ENCODE data around the gene NKD2.

NKD2 gene

GRCh38 chr5:1014781-1015221, 6.2 kb downstream of the NKD2 start:
- Histone ChIP-seq H4K12ac (ENCODE audit: low read depth, low read length) (no peak overlapping the region), H2AFZ (ENCODE audit: insufficient read depth, low read length, poor library complexity) (no peak overlapping the region), H2BK12ac (ENCODE audit: low read length) (no peak overlapping the region), H3K27ac (ENCODE audit: low read depth, low read length) (no peak overlapping the region), H2BK5ac (ENCODE audit: low read depth, low read length, poor library complexity) (no peak overlapping the region), H4K8ac (ENCODE audit: low read depth, low read length) (no peak overlapping the region), H3K4me1 (ENCODE audit: control insufficient read depth in 1 of 2, insufficient read depth in 2 of 2, low read length in 2 of 2) (peaks cover 0 to 2% of the 10 kb centered on the region in 2 experiments), H2BK120ac (ENCODE audit: insufficient read depth, low read length, poor library complexity) (no peak overlapping the region), H3K18ac (ENCODE audit: low read length) (no peak overlapping the region), H3K23ac (ENCODE audit: low read length) (no peak overlapping the region), H3K9me3 (ENCODE audit: insufficient read depth, low read depth, low read length) (no peaks in the 10 kb centered on the region), H3K9ac (ENCODE audit: low read length) (no peak overlapping the region), H3K79me2 (ENCODE audit: control insufficient read depth, insufficient read depth, low read length, poor library complexity) (no peaks in the 10 kb centered on the region), H3K4ac (ENCODE audit: low read depth, low read length) (no peak overlapping the region), H3K27me3 (ENCODE audit: insufficient read depth, low read length) (peaks cover 4% of the 10 kb centered on the region), H3K79me1 (ENCODE audit: low read length) (no peaks in the 10 kb centered on the region), H3K4me3 (ENCODE audit: low read depth, low read length) (no peak overlapping the region), H2AK5ac (ENCODE audit: low read length) (no peak overlapping the region), H4K91ac (ENCODE audit: low read depth, low read length) (no peak overlapping the region), H3K36me3 (ENCODE audit: control insufficient read depth in 1 of 2, insufficient read depth in 2 of 2, low read length in 2 of 2) (no peaks in the 10 kb centered on the region), H3K4me2 (ENCODE audit: low read length) (no peak overlapping the region), H3K14ac (ENCODE audit: low read length) (no peak overlapping the region)
- WGBS (ENCODE audit: extremely low coverage, insufficient coverage, insufficient read length), result no CpG with 5 or more reads among the region's 17 CpGs
- DNase-seq, result no peak

DNA sequence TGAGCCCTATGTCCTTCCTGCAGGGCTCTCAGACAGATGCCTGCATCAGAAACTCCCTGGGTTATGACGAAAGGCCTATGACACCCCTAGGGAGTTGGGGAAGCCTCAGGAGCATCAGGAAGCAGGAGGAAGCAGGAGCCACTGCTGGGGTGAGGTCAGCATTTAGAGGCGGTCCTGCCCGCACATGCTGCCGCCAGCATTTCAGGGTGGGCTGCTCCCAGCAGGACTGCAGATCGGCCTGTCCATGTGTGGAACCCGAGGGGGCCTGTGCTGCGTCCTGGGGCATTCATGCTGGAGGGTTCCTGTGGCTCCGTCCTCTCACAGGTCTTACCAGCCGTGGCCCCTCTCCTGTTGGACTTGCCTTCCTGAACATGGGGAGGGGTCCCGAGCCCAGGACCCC, 6.9 kb downstream of the NKD2 start:
- no peak overlapping the region for H3K18ac ChIP-seq (ENCODE audit: low read length)
- H2BK120ac ChIP-seq (ENCODE audit: insufficient read depth, low read length, poor library complexity), result no peak overlapping the region
- H3K27ac ChIP-seq (ENCODE audit: low read depth, low read length), result no peak overlapping the region
- no peak for DNase-seq
- no peak overlapping the region for H3K23ac ChIP-seq (ENCODE audit: low read length)
- H3K4me2 ChIP-seq (ENCODE audit: low read length), result no peak overlapping the region
- H3K4ac ChIP-seq (ENCODE audit: low read depth, low read length), result no peak overlapping the region
- no peaks in the 10 kb centered on the region for H3K27me3 ChIP-seq (ENCODE audit: insufficient read depth, low read length)
- no peaks in the 10 kb centered on the region for H3K79me1 ChIP-seq (ENCODE audit: low read length)
- H3K36me3 ChIP-seq (ENCODE audit: control insufficient read depth in 1 of 2, insufficient read depth in 2 of 2, low read length in 2 of 2), result no peaks in the 10 kb centered on the region
- no peak overlapping the region for H4K8ac ChIP-seq (ENCODE audit: low read depth, low read length)
- H3K14ac ChIP-seq (ENCODE audit: low read length), result no peak overlapping the region
- no peak overlapping the region for H2AK5ac ChIP-seq (ENCODE audit: low read length)
- H3K9ac ChIP-seq (ENCODE audit: low read length), result no peak overlapping the region
- no peak overlapping the region for H2BK5ac ChIP-seq (ENCODE audit: low read depth, low read length, poor library complexity)
- H4K91ac ChIP-seq (ENCODE audit: low read depth, low read length), result no peak overlapping the region
- no CpG with 5 or more reads among the region's 10 CpGs for WGBS (ENCODE audit: extremely low coverage, insufficient coverage, insufficient read length)
- H3K4me3 ChIP-seq (ENCODE audit: low read depth, low read length), result no peak overlapping the region
- H3K9me3 ChIP-seq (ENCODE audit: insufficient read depth, low read depth, low read length), result no peaks in the 10 kb centered on the region
- no peak overlapping the region for H2BK12ac ChIP-seq (ENCODE audit: low read length)
- no peak overlapping the region for H4K12ac ChIP-seq (ENCODE audit: low read depth, low read length)
- H3K79me2 ChIP-seq (ENCODE audit: control insufficient read depth, insufficient read depth, low read length, poor library complexity), result no peaks in the 10 kb centered on the region
- H3K4me1 ChIP-seq (ENCODE audit: control insufficient read depth in 1 of 2, insufficient read depth in 2 of 2, low read length in 2 of 2), result no peaks in the 10 kb centered on the region
- no peak overlapping the region for H2AFZ ChIP-seq (ENCODE audit: insufficient read depth, low read length, poor library complexity)

DNA sequence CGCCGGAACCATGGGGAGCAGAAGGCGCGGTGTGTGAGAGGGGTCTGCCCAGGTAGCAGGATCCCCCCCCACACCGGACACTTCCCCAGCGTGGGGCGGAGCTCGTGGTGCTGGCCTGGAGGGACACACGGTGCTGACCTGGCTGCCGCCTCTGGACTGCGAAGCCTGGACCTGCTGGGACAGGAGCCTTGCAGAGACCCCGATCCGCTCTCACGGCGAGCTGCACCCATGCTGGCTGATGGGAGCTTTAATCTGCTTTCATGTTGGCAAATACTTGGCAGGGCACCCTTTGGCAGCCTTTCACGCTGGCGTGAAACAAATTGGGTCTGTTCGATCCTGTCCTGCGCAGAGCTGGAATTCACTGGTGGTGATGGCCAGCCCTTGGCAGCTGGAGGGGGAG, 7.4 kb downstream of the NKD2 start:
- H3K14ac ChIP-seq (ENCODE audit: low read length), result no peak overlapping the region
- no peak overlapping the region for H4K8ac ChIP-seq (ENCODE audit: low read depth, low read length)
- no peak overlapping the region for H2BK120ac ChIP-seq (ENCODE audit: insufficient read depth, low read length, poor library complexity)
- H2AFZ ChIP-seq (ENCODE audit: insufficient read depth, low read length, poor library complexity), result no peak overlapping the region
- no peak overlapping the region for H2BK5ac ChIP-seq (ENCODE audit: low read depth, low read length, poor library complexity)
- H3K79me2 ChIP-seq (ENCODE audit: control insufficient read depth, insufficient read depth, low read length, poor library complexity), result no peaks in the 10 kb centered on the region
- no peaks in the 10 kb centered on the region for H3K27me3 ChIP-seq (ENCODE audit: insufficient read depth, low read length)
- H3K18ac ChIP-seq (ENCODE audit: low read length), result no peak overlapping the region
- no peak overlapping the region for H3K9ac ChIP-seq (ENCODE audit: low read length)
- H3K23ac ChIP-seq (ENCODE audit: low read length), result no peak overlapping the region
- H2BK12ac ChIP-seq (ENCODE audit: low read length), result no peak overlapping the region
- no peak overlapping the region for H4K91ac ChIP-seq (ENCODE audit: low read depth, low read length)
- no peak overlapping the region for H3K4me3 ChIP-seq (ENCODE audit: low read depth, low read length)
- no peak overlapping the region for H3K4ac ChIP-seq (ENCODE audit: low read depth, low read length)
- no peak for DNase-seq
- no peak overlapping the region for H3K27ac ChIP-seq (ENCODE audit: low read depth, low read length)
- H3K9me3 ChIP-seq (ENCODE audit: insufficient read depth, low read depth, low read length), result no peaks in the 10 kb centered on the region
- H3K79me1 ChIP-seq (ENCODE audit: low read length), result no peaks in the 10 kb centered on the region
- H4K12ac ChIP-seq (ENCODE audit: low read depth, low read length), result no peak overlapping the region
- WGBS (ENCODE audit: extremely low coverage, insufficient coverage, insufficient read length), result no CpG with 5 or more reads among the region's 19 CpGs
- no peaks in the 10 kb centered on the region for H3K36me3 ChIP-seq (ENCODE audit: control insufficient read depth in 1 of 2, insufficient read depth in 2 of 2, low read length in 2 of 2)
- H3K4me2 ChIP-seq (ENCODE audit: low read length), result no peak overlapping the region
- H3K4me1 ChIP-seq (ENCODE audit: control insufficient read depth in 1 of 2, insufficient read depth in 2 of 2, low read length in 2 of 2), result no peaks in the 10 kb centered on the region
- no peak overlapping the region for H2AK5ac ChIP-seq (ENCODE audit: low read length)

DNA sequence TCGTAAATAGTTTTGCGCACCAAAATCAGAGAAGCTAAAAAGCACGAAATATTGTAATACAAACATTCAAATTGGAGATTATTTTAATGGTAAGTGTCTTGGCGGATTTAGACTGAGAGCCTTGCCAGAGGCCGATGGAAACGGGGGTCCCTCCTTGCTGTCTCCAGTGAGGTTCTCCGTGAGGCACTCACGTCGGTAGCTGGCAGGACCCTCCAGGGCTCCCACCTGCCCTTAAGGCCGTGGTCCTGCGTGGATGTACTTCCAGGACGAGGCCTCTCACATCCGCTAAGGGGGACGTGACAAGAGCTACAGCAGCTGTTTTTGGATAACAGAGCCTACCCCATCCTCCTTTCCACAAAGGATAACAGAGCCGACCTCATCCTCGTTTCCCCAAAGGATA, 7.9 kb downstream of the NKD2 start:
- H3K4ac ChIP-seq (ENCODE audit: low read depth, low read length), result no peak overlapping the region
- no peak overlapping the region for H4K12ac ChIP-seq (ENCODE audit: low read depth, low read length)
- no peaks in the 10 kb centered on the region for H3K27me3 ChIP-seq (ENCODE audit: insufficient read depth, low read length)
- no peaks in the 10 kb centered on the region for H3K79me1 ChIP-seq (ENCODE audit: low read length)
- no peaks in the 10 kb centered on the region for H3K4me1 ChIP-seq (ENCODE audit: control insufficient read depth in 1 of 2, insufficient read depth in 2 of 2, low read length in 2 of 2)
- H4K8ac ChIP-seq (ENCODE audit: low read depth, low read length), result no peak overlapping the region
- H3K36me3 ChIP-seq (ENCODE audit: control insufficient read depth in 1 of 2, insufficient read depth in 2 of 2, low read length in 2 of 2), result no peaks in the 10 kb centered on the region
- H4K91ac ChIP-seq (ENCODE audit: low read depth, low read length), result no peak overlapping the region
- no peak overlapping the region for H2AK5ac ChIP-seq (ENCODE audit: low read length)
- no peak overlapping the region for H2BK12ac ChIP-seq (ENCODE audit: low read length)
- no peak overlapping the region for H2BK5ac ChIP-seq (ENCODE audit: low read depth, low read length, poor library complexity)
- no peak overlapping the region for H3K23ac ChIP-seq (ENCODE audit: low read length)
- no peak overlapping the region for H3K9ac ChIP-seq (ENCODE audit: low read length)
- no peak overlapping the region for H3K18ac ChIP-seq (ENCODE audit: low read length)
- no peak overlapping the region for H3K27ac ChIP-seq (ENCODE audit: low read depth, low read length)
- no peak overlapping the region for H3K4me2 ChIP-seq (ENCODE audit: low read length)
- no peak overlapping the region for H2BK120ac ChIP-seq (ENCODE audit: insufficient read depth, low read length, poor library complexity)
- no peak overlapping the region for H2AFZ ChIP-seq (ENCODE audit: insufficient read depth, low read length, poor library complexity)
- DNase-seq, result no peak
- H3K14ac ChIP-seq (ENCODE audit: low read length), result no peak overlapping the region
- WGBS (ENCODE audit: extremely low coverage, insufficient coverage, insufficient read length), result no CpG with 5 or more reads among the region's 16 CpGs
- no peak overlapping the region for H3K4me3 ChIP-seq (ENCODE audit: low read depth, low read length)
- no peaks in the 10 kb centered on the region for H3K79me2 ChIP-seq (ENCODE audit: control insufficient read depth, insufficient read depth, low read length, poor library complexity)
- no peaks in the 10 kb centered on the region for H3K9me3 ChIP-seq (ENCODE audit: insufficient read depth, low read depth, low read length)

Data from trophoblast cell (in vitro differentiated cells and primary cell).